NCI-H82 treated with DMSO at 0.1 percent for 48 hours (cell line): ENCODE data around the gene NXPH4.

Source experiments
- DNase-seq: peaks from one replicate; lab custom pipeline; 2025; ENCODE audit not compliant: unreplicated experiment; lab: John Stamatoyannopoulos, UW

The NXPH4 gene

DNA sequence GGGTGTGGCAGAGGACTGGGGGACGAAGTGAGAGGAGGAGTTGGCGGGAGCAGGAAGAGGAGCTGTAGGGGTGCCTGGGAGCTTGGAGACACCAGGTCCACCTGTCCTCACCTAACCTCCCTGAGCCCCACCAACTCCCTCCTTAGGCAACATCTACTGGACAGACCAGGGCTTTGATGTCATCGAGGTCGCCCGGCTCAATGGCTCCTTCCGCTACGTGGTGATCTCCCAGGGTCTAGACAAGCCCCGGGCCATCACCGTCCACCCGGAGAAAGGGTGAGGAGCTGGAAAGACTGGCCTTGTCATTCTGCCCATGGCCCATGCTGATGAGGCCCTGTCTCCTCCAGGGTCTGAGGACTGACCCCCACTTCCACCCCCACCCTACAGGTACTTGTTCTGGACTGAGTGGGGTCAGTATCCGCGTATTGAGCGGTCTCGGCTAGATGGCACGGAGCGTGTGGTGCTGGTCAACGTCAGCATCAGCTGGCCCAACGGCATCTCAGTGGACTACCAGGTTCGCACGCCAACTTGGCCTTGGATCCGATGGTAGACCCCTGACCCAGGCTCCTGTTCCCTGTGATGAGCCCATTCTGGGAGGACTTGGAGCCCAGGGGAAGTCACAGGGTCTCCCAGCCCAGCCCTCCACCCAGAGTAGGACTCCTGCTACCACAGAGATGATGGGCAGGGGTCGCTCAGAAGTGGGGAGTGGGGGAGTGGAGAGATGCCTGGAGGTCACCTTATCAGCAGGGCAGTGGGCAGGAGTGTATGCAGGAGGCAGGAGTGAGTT, 32.5 kb upstream of the NXPH4 start:
- DNase-seq = no peak

DNA sequence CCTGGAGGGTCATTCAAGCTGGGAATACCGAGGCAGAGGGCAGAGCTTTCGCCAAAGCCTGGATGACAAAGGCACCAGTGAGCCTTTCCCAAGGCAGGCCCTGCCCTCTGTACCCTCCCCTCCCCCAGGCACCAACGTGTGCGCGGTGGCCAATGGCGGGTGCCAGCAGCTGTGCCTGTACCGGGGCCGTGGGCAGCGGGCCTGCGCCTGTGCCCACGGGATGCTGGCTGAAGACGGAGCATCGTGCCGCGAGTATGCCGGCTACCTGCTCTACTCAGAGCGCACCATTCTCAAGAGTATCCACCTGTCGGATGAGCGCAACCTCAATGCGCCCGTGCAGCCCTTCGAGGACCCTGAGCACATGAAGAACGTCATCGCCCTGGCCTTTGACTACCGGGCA, 31.2 kb upstream of the NXPH4 start:
- DNase-seq = no peak

DNA sequence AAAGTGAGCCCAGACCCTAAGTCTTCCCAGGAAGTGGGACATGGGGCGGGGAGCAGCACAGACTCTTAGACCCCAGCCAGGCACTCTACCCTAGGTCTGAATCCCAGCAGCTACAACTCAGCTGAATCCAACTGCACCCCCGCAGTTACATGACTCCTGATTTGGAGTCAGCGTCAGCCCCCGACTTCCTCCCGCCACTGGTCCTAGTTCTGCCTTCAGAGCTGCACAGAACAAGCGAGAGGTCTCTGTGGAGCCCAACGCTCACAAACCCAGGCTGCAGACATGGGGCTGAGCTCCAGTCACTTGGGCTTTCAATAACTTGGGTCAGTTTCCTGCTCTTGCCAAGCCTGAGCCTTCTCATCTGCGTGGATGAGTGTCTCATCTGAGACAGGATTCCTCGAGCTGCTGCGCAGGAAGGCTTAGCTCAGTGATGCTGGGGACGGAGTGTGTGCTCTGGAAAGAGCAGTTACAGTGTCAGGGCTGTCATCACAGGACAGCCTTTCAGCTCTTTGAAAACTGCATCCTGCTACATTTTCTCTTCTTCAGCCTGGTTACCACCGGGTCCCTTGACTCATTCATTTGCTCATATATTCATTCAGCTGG, 30.6 kb upstream of the NXPH4 start:
- DNase-seq = no peak

DNA sequence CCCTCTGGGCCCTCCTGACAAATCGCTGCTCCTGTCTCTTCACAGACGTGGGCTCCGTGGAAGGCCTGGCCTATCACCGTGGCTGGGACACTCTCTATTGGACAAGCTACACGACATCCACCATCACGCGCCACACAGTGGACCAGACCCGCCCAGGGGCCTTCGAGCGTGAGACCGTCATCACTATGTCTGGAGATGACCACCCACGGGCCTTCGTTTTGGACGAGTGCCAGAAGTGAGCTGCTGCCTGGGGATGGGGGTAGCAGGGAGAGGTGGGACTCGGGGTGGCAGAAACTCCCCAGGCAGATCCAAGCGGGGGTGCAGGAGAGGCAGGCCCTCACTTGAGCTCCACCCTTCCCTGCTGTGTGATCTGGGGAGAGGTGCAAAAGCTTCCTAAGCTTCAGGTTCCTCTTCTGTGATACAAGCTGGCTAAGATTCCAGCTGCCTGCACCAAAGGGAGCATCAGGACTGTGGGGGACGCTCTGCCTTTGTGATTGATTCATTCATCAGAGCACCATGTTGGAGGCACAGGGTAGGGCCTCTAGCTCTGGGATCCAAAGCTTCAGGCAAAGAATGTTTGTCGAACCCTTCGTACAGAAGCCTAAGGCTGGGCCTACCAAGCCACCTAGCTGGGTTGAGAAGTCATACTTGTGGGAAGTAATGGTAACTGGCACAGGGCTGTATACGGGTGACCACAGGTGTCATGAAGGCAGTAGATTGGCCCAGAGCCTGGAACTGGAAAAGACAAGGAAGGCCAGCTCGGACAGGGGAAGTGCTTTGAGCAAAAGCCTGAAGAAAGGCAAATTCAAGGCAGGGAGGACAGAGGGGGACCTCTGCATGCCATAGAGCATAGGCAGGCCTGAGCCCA, 29.1 kb upstream of the NXPH4 start:
- DNase-seq = no peak

DNA sequence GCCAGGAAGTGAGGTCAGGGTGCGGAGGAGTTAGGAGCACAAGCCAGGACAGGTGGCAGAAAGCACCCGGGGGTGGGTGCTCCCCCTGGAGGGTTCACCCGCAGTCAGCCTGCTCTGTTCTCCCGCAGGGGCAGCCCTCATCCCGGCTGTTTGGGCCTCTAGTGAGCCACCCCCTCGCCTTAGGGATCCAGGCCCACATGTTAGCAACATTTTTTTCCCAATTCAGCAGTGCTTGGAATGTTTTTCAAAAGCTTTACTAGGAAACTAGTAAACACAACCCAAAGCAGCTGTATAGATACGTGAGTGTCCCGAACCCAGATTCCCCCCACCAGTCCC, 28.5 kb upstream of the NXPH4 start:
- no peak for DNase-seq

DNA sequence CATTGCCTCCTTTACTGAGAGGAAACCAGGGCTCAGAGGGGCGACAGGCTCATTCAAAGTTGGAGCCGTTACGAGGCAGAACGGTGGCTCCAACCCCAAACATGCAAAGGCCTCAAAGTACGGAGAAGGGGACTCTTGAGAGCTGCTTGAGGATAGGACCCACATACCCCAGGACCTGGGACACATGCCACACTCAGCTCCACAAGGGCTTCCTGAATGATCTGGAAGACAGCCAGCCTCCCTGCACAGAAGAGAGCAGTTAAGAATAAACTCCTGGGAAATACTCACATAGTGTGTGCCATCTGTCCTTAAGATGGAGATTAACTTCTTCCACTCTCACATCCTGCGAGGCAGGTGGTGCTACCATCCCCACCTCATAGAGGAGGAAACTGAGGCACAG, 26.6 kb upstream of the NXPH4 start:
- DNase-seq = no peak

DNA sequence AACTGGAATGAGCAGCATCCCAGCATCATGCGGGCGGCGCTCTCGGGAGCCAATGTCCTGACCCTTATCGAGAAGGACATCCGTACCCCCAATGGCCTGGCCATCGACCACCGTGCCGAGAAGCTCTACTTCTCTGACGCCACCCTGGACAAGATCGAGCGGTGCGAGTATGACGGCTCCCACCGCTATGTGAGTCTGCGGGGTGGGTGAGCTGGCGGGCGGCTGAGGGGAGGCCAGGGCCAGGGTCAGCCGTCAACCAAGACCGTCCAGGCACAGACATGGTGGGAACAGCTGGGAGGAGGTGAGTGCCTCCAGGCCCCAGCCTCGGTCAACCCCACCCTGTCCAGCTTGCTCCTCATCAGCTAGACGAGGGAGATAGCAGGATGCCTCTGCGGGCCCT, 25.8 kb upstream of the NXPH4 start:
- DNase-seq = no peak

DNA sequence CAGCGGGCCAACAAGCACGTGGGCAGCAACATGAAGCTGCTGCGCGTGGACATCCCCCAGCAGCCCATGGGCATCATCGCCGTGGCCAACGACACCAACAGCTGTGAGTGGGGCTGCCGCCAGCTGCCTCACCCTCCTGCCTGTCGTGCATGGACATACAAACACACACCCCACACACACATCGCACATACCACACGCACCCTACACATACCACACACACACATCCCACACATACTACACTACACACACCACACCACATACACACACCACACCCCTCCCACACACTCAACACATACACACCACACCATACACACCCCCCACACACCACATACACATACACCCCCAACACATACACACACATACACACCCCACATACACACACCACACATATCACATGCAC, 25.2 kb upstream of the NXPH4 start:
- DNase-seq = no peak

DNA sequence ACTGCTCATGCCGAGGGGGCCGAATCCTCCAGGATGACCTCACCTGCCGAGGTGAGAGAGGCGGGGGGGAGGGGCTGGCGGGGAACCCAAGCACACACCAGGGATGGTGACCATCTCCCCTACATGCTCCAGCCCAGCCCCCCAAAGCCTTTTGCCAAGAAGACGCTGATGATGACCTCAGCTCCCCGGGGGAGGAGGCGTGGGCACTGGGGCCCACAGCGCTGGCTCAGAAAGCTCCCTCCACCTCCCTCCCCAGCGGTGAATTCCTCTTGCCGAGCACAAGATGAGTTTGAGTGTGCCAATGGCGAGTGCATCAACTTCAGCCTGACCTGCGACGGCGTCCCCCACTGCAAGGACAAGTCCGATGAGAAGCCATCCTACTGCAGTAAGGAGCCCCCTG, 23.7 kb upstream of the NXPH4 start:
- DNase-seq = no peak

DNA sequence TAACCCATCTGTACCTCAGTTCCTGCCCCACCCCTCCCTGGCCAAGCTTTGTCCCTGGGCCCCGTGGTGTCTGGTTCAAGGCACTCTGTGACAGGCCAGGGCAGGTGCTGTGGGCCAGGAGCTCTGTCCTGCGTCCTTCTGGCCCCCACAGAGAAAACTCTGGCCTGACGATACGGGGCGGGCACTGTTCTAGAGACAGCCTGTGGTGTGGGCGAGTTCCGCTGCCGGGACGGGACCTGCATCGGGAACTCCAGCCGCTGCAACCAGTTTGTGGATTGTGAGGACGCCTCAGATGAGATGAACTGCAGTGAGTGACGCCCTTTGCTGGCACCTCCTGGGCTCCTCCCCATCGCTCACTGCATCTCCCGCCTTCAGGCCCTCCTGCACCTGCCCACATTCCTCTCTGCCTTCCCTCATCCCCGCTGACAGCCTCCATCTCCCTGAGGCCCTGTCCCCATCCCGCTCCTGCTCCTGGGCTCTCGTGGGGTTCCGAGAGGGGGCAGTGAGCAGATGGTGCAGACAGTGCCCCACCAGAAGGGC, 22.8 kb upstream of the NXPH4 start:
- DNase-seq = no peak

DNA sequence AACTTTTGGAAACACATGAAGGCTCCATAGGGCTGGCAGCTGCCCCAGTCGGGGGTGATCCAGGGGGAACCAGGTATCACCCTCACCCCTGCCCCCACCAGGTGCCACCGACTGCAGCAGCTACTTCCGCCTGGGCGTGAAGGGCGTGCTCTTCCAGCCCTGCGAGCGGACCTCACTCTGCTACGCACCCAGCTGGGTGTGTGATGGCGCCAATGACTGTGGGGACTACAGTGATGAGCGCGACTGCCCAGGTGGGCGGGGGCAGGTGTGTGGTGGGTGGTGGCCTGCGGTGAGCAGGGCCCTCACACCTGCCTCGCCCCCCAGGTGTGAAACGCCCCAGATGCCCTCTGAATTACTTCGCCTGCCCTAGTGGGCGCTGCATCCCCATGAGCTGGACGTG, 22.3 kb upstream of the NXPH4 start:
- no peak for DNase-seq

DNA sequence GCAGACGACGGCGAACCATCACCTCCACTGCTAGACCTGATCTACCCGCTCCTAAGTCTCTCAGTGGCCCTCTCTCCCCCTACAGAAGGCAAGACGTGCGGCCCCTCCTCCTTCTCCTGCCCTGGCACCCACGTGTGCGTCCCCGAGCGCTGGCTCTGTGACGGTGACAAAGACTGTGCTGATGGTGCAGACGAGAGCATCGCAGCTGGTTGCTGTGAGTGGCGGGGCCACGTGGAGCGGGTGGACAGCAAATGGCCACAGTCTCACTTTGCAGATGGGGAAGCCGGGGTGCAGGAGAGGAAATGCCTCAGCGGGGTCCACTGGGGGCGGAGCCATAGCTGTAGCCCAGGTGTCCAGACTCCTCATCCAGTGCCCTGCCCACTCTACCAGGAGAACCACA, 21.4 kb upstream of the NXPH4 start:
- no peak for DNase-seq

DNA sequence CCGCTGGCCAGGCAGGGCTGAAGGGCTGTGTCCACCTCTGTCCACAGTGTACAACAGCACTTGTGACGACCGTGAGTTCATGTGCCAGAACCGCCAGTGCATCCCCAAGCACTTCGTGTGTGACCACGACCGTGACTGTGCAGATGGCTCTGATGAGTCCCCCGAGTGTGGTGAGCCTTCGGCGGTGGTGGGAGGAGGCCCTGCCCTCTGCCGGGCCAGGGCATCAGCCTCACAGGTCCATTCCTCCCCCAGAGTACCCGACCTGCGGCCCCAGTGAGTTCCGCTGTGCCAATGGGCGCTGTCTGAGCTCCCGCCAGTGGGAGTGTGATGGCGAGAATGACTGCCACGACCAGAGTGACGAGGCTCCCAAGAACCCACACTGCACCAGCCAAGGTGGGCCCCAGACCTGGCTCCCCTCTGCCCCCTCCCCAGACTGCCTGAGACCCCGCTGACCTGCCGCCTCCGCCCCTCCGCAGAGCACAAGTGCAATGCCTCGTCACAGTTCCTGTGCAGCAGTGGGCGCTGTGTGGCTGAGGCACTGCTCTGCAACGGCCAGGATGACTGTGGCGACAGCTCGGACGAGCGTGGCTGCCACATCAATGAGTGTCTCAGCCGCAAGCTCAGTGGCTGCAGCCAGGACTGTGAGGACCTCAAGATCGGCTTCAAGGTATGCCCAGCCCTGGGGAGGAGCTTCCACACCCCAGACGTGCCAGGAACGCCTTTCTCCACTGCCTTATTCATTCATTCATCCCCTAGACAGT, 20.8 kb upstream of the NXPH4 start:
- no peak for DNase-seq

DNA sequence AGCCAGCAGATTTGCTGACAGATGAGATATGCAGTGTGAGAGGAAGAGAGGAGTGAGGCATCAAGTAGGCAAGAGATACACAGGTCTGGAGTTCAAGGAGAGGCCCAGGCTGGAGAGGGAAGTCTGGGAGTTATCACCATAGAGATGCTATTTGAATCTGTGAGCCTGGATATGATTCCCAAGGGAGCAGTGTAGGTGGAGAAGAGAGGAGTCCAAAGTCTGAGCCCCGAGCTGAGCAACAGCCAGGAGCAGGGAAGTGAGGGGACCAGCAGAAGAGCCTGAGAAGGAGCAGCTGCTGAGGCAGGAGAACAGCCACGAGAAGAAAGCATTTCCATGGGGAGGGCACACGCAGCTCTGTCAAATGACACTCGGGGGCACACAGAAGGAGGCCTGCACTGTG, 20.2 kb upstream of the NXPH4 start:
- DNase-seq = no peak

DNA sequence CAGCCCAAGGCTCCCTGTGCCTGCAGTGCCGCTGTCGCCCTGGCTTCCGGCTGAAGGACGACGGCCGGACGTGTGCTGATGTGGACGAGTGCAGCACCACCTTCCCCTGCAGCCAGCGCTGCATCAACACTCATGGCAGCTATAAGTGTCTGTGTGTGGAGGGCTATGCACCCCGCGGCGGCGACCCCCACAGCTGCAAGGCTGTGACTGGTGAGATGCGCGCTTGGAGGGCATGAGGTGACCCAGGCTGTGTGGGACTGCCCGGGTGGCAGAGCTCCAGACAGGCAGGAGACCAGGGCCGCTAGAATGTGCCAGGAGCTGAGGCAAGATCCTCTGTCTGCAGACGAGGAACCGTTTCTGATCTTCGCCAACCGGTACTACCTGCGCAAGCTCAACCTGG, 19.6 kb upstream of the NXPH4 start:
- no peak for DNase-seq

DNA sequence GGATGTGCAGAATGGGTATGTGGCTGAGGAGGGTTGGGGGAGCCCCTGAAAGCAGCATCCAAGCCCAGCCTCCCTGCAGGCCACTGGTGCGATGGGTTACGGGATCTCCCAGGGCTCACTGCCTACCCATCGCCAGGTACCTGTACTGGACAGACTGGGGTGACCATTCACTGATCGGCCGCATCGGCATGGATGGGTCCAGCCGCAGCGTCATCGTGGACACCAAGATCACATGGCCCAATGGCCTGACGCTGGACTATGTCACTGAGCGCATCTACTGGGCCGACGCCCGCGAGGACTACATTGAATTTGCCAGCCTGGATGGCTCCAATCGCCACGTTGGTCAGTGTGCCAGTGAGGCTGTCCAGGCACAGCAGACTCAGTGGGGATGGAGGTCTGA, 18.3 kb upstream of the NXPH4 start:
- DNase-seq = no peak

DNA sequence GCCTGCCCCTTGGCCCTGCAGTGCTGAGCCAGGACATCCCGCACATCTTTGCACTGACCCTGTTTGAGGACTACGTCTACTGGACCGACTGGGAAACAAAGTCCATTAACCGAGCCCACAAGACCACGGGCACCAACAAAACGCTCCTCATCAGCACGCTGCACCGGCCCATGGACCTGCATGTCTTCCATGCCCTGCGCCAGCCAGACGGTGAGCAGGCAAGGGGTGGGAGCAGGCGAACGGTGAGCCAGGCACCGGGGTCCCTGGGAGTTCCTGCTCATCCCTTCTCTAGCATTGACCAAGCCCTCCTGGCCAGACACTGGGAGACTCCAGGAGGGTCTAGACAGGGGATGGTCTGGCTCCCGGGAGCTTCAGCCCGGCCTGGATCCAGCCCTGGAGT, 17.4 kb upstream of the NXPH4 start:
- no peak for DNase-seq

DNA sequence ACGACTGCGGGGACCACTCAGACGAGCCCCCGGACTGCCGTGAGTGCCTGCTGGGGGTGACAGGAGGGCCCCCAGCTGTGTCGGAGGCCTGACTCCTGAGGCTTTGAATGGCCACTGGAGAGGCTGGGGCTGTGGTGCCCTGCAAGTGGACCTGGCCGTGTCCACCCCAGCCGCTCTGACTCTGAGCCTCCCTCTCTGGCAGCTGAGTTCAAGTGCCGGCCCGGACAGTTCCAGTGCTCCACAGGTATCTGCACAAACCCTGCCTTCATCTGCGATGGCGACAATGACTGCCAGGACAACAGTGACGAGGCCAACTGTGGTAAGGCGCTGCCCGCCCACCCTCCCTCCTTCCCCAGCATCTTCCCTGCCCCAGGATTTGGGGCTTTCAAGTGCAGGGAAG, 16.1 kb upstream of the NXPH4 start:
- DNase-seq = no peak

DNA sequence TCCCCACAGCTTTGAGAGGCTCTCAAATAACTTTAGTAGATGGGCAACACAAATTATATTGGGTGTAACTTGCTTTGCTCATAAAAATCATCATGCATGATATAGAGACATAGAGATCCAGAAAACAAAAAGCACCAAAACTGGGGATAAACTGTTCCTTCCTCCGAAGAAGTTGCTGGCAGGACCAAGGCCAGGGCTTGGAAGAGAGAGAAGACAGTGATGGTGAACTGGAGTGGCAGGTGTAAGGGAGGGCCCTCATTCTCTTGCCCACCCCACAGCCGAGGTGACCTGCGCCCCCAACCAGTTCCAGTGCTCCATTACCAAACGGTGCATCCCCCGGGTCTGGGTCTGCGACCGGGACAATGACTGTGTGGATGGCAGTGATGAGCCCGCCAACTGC, 15.4 kb upstream of the NXPH4 start:
- no peak for DNase-seq

DNA sequence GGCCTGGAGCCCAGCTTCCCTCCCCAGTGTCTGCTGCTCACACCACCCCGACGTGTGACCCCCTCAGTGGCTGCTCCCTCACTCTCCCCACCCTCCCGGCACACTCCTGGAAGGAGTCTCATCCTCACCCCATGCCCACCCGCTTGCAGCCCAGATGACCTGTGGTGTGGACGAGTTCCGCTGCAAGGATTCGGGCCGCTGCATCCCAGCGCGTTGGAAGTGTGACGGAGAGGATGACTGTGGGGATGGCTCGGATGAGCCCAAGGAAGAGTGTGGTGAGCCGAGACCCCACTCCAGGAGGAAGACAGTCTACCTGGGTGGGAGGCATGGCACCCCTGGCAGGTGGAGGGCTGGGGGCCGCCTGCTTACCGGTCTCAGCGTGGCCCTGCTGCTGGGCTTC, 15.0 kb upstream of the NXPH4 start:
- no peak for DNase-seq

DNA sequence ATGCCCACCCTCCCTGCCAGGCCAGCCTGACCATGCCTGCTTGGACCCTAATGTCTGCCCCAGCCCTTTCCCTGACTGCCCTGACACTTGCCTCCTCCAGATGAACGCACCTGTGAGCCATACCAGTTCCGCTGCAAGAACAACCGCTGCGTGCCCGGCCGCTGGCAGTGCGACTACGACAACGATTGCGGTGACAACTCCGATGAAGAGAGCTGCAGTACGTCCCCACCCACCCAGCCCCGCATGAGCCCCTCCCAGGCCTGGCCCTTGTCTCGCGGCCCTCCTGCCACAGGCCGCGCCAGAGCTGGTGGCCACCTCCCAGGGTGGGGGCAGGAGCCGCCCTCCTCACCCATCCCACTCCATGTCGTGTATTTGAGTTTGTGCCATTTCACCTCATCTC, 14.3 kb upstream of the NXPH4 start:
- DNase-seq = no peak
